ENCODE data around the gene KCNMB1.

KCNMB1 gene

DNA sequence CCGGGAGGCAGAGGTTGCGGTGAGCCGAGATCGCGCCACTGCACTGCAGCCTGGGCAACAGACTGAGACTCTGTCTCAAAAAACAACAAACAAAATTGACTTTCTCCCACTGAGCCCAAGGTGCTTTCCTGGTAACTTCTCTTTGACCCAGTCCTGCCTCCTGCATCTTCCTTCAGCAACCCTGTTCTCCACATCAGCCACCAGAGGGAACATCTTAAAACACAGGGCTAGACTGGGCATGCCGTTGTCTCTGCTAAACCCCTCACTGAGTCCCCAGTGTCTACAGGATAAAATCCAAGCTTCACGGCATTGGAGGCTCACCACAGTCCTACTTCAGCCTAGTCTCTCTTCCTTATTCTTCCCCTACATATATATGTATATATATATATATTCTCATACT lies 39.8 kb upstream of the KCNMB1 start:
- Histone ChIP-seq H3K36me3 (ENCODE audit: control insufficient read depth in 5 of 5, insufficient read depth in 5 of 5, low read length in 5 of 5) (no peaks in the 10 kb centered on the region), H3K27me3 (ENCODE audit: control insufficient read depth in 5 of 5, insufficient read depth in 4 of 5, low read length in 5 of 5) (peaks cover 0 to 11% (median 5%) of the 10 kb centered on the region in 5 donors), H3K4me3 (ENCODE audit: low read depth in 1 of 5, low read length in 5 of 5) (no peak overlapping the region), H3K27ac (ENCODE audit: low read depth, low read length) (no peak overlapping the region), H3K4me1 (ENCODE audit: control insufficient read depth in 5 of 5, insufficient read depth in 5 of 5, low read length in 5 of 5) (peaks cover 0 to 29% (median 8%) of the 10 kb centered on the region in 5 donors), H3K9ac (ENCODE audit: low read length in 5 of 5) (no peak overlapping the region), H3K9me3 (ENCODE audit: control insufficient read depth in 5 of 5, low read length in 5 of 5) (peaks cover 0 to 6% (median 0%) of the 10 kb centered on the region in 5 donors)

- Histone ChIP-seq H3K4me3 (ENCODE audit: low read depth in 1 of 5, low read length in 5 of 5) (no peak overlapping the region), H3K36me3 (ENCODE audit: control insufficient read depth in 5 of 5, insufficient read depth in 5 of 5, low read length in 5 of 5) (no peaks in the 10 kb centered on the region), H3K9ac (ENCODE audit: low read length in 5 of 5) (no peak overlapping the region), H3K9me3 (ENCODE audit: control insufficient read depth in 5 of 5, low read length in 5 of 5) (peaks cover 0 to 4% (median 0%) of the 10 kb centered on the region in 5 donors), H3K27ac (ENCODE audit: low read depth, low read length) (no peak overlapping the region), H3K4me1 (ENCODE audit: control insufficient read depth in 5 of 5, insufficient read depth in 5 of 5, low read length in 5 of 5) (peaks cover 0 to 29% (median 8%) of the 10 kb centered on the region in 5 donors), H3K27me3 (ENCODE audit: control insufficient read depth in 5 of 5, insufficient read depth in 4 of 5, low read length in 5 of 5) (peaks cover 0 to 13% (median 5%) of the 10 kb centered on the region in 5 donors)
Measured at GRCh38 chr5:170427672-170428236, 38.6 kb upstream of the KCNMB1 start.

- H3K9ac ChIP-seq (ENCODE audit: low read length in 5 of 5) = no peak overlapping the region
- H3K4me3 ChIP-seq (ENCODE audit: low read depth in 1 of 5, low read length in 5 of 5) = no peak overlapping the region
- peaks cover 0 to 36% (median 12%) of the 10 kb centered on the region in 5 donors for H3K4me1 ChIP-seq (ENCODE audit: control insufficient read depth in 5 of 5, insufficient read depth in 5 of 5, low read length in 5 of 5)
- H3K9me3 ChIP-seq (ENCODE audit: control insufficient read depth in 5 of 5, low read length in 5 of 5) = no peaks in the 10 kb centered on the region
- H3K36me3 ChIP-seq (ENCODE audit: control insufficient read depth in 5 of 5, insufficient read depth in 5 of 5, low read length in 5 of 5) = no peaks in the 10 kb centered on the region
- H3K27ac ChIP-seq (ENCODE audit: low read depth, low read length) = no peak overlapping the region
- H3K27me3 ChIP-seq (ENCODE audit: control insufficient read depth in 5 of 5, insufficient read depth in 4 of 5, low read length in 5 of 5) = peaks cover 0 to 15% (median 9%) of the 10 kb centered on the region in 5 donors
Measured at GRCh38 chr5:170426786-170427185, 37.6 kb upstream of the KCNMB1 start.

- Histone ChIP-seq H3K27ac (ENCODE audit: low read depth, low read length) (no peak overlapping the region), H3K9me3 (ENCODE audit: control insufficient read depth in 5 of 5, low read length in 5 of 5) (no peaks in the 10 kb centered on the region), H3K9ac (ENCODE audit: low read length in 5 of 5) (no peak overlapping the region), H3K27me3 (ENCODE audit: control insufficient read depth in 5 of 5, insufficient read depth in 4 of 5, low read length in 5 of 5) (peaks cover 0 to 15% (median 9%) of the 10 kb centered on the region in 5 donors), H3K4me1 (ENCODE audit: control insufficient read depth in 5 of 5, insufficient read depth in 5 of 5, low read length in 5 of 5) (peaks cover 0 to 39% (median 12%) of the 10 kb centered on the region in 5 donors), H3K4me3 (ENCODE audit: low read depth in 1 of 5, low read length in 5 of 5) (no peak overlapping the region), H3K36me3 (ENCODE audit: control insufficient read depth in 5 of 5, insufficient read depth in 5 of 5, low read length in 5 of 5) (no peaks in the 10 kb centered on the region)
Measured at GRCh38 chr5:170426149-170426767, 37.1 kb upstream of the KCNMB1 start.

DNA sequence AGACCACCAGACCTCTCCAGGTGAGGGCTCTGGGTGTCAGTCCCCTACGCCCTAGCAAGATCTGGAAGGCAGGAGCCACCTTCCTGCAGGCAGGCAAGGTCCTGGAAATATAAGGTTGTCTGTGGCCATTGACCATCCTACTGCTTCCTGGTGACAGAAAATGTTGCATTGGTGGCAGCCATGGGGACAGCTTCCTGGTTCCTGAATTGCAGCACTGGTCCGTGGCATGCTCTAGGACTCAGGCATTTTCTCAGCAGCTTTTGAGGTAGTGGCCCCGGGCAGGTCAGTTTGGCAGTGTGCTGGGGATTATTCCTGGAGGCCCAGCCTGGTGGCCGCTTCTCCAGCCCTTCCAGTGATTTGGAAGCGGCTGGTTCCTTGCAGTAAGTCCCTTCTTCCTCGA lies 36.6 kb upstream of the KCNMB1 start:
- H3K4me3 ChIP-seq (ENCODE audit: low read depth in 1 of 5, low read length in 5 of 5) = no peak overlapping the region

DNA sequence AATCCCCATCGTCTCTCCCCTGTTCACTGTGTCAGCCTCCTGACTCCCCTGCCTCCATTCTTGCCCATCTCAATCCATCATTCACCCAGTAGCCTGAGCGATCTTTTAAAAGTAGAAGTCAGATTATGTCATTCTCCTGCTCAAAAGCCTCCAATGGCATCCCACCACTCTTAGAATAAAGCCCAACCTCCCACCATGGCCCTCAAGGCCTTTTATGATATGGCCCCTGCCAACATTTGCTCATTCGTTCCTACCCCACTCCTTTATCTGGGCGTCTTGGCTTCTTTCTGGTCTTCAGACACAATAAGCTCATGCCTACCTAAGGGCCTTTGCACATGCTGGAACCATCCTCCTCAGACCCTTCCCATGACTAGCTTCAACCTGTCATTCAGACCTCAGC lies 35.5 kb upstream of the KCNMB1 start:
- peaks cover 0 to 44% (median 12%) of the 10 kb centered on the region in 5 donors for H3K4me1 ChIP-seq (ENCODE audit: control insufficient read depth in 5 of 5, insufficient read depth in 5 of 5, low read length in 5 of 5)
- no peaks in the 10 kb centered on the region for H3K9me3 ChIP-seq (ENCODE audit: control insufficient read depth in 5 of 5, low read length in 5 of 5)

More for the DNA sequence above, 36.6 kb upstream of the KCNMB1 start:
- Histone ChIP-seq H3K9me3 (ENCODE audit: control insufficient read depth in 5 of 5, low read length in 5 of 5) (no peaks in the 10 kb centered on the region), H3K4me1 (ENCODE audit: control insufficient read depth in 5 of 5, insufficient read depth in 5 of 5, low read length in 5 of 5) (peaks cover 0 to 44% (median 12%) of the 10 kb centered on the region in 5 donors), H3K9ac (ENCODE audit: low read length in 5 of 5) (no peak overlapping the region), H3K27ac (ENCODE audit: low read depth, low read length) (no peak overlapping the region), H3K36me3 (ENCODE audit: control insufficient read depth in 5 of 5, insufficient read depth in 5 of 5, low read length in 5 of 5) (no peaks in the 10 kb centered on the region), H3K27me3 (ENCODE audit: control insufficient read depth in 5 of 5, insufficient read depth in 4 of 5, low read length in 5 of 5) (peaks cover 0 to 15% (median 8%) of the 10 kb centered on the region in 5 donors)

DNA sequence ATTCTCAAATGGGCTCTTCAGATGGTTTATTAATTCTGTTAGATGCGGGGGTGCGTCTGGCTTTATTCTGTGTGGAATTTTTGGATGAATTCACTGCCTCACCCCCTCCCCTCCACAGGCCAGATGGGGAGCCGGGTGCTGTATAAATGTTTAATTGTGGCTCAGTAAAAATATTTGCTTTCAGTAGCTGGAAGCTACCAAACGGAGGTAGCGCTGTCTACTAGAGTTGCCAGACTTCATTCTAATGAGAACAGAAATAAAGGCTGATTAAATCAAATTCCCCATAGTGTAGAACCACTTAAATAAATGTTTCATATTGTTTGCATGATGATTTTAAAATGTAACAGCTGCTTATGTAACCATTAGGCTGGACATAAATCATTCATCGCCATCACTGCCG lies 34.5 kb upstream of the KCNMB1 start:
- H3K27ac ChIP-seq (ENCODE audit: low read depth, low read length) = no peak overlapping the region
- H3K27me3 ChIP-seq (ENCODE audit: control insufficient read depth in 5 of 5, insufficient read depth in 4 of 5, low read length in 5 of 5) = peaks cover 0 to 15% (median 4%) of the 10 kb centered on the region in 5 donors
- H3K36me3 ChIP-seq (ENCODE audit: control insufficient read depth in 5 of 5, insufficient read depth in 5 of 5, low read length in 5 of 5) = no peaks in the 10 kb centered on the region
- no peak overlapping the region for H3K9ac ChIP-seq (ENCODE audit: low read length in 5 of 5)
- peaks cover 0 to 44% (median 12%) of the 10 kb centered on the region in 5 donors for H3K4me1 ChIP-seq (ENCODE audit: control insufficient read depth in 5 of 5, insufficient read depth in 5 of 5, low read length in 5 of 5)
- H3K4me3 ChIP-seq (ENCODE audit: low read depth in 1 of 5, low read length in 5 of 5) = no peak overlapping the region
- H3K9me3 ChIP-seq (ENCODE audit: control insufficient read depth in 5 of 5, low read length in 5 of 5) = no peaks in the 10 kb centered on the region

More for the DNA sequence above, 35.5 kb upstream of the KCNMB1 start:
- Histone ChIP-seq H3K36me3 (ENCODE audit: control insufficient read depth in 5 of 5, insufficient read depth in 5 of 5, low read length in 5 of 5) (no peaks in the 10 kb centered on the region), H3K4me3 (ENCODE audit: low read depth in 1 of 5, low read length in 5 of 5) (no peak overlapping the region), H3K9ac (ENCODE audit: low read length in 5 of 5) (no peak overlapping the region), H3K27ac (ENCODE audit: low read depth, low read length) (no peak overlapping the region), H3K27me3 (ENCODE audit: control insufficient read depth in 5 of 5, insufficient read depth in 4 of 5, low read length in 5 of 5) (peaks cover 0 to 15% (median 4%) of the 10 kb centered on the region in 5 donors)

DNA sequence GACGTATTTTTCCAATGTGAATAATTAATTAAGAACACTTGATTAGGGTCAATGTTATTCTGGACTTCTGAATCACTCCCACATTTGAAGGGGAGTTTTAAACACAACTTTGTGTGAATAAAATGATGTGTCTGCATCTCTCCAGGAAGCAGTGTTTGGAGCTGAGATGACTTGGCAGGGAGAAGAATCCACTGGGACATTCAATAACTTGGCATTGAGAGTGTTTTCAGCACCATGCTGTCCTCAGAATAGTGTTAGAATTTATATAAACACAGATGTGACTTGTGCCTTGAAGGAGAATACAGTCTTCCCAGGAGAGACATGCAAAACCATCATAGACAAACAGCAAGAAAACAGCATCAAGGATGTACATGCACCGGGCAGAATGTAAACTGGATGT lies 32.7 kb upstream of the KCNMB1 start:
- no peaks in the 10 kb centered on the region for H3K9me3 ChIP-seq (ENCODE audit: control insufficient read depth in 5 of 5, low read length in 5 of 5)
- no peaks in the 10 kb centered on the region for H3K36me3 ChIP-seq (ENCODE audit: control insufficient read depth in 5 of 5, insufficient read depth in 5 of 5, low read length in 5 of 5)
- no peak overlapping the region for H3K27ac ChIP-seq (ENCODE audit: low read depth, low read length)
- H3K4me1 ChIP-seq (ENCODE audit: control insufficient read depth in 5 of 5, insufficient read depth in 5 of 5, low read length in 5 of 5) = peaks cover 0 to 31% (median 8%) of the 10 kb centered on the region in 5 donors
- peaks cover 0 to 8% (median 4%) of the 10 kb centered on the region in 5 donors for H3K27me3 ChIP-seq (ENCODE audit: control insufficient read depth in 5 of 5, insufficient read depth in 4 of 5, low read length in 5 of 5)
- H3K4me3 ChIP-seq (ENCODE audit: low read depth in 1 of 5, low read length in 5 of 5) = no peak overlapping the region
- H3K9ac ChIP-seq (ENCODE audit: low read length in 5 of 5) = no peak overlapping the region

DNA sequence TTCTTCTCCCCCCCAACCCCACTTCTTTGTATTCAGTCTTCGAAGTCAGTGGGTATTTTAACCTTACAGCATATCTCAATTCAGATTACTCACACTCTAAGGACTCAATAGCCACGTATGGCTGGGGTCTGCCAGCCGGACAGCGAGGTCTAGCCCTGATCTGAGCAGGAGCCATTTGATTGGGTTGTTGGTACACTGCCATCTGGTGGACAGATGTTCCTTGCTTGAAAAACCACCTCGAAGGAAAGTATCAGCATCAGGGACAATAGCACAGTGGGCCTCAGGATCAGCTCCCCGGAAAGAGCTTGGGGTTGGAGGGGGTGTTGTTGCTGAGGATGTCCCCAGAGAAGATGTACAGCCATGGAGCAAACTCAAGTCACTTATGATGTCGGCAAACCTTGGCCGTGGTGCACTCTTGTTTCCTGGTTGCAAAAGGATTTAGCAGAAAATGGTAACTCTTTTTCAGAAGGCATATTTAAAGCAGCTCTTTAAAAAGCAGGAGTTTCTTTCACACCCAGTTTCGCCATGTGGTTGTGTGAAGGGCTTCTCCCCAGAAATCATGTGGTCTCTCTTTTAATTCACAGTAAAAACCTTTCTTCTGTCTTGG lies 31.7 kb upstream of the KCNMB1 start:
- Histone ChIP-seq H3K27ac (ENCODE audit: low read depth, low read length) (no peak overlapping the region), H3K4me3 (ENCODE audit: low read depth in 1 of 5, low read length in 5 of 5) (no peak overlapping the region), H3K4me1 (ENCODE audit: control insufficient read depth in 5 of 5, insufficient read depth in 5 of 5, low read length in 5 of 5) (peaks cover 0 to 23% (median 3%) of the 10 kb centered on the region in 5 donors), H3K9me3 (ENCODE audit: control insufficient read depth in 5 of 5, low read length in 5 of 5) (no peaks in the 10 kb centered on the region), H3K36me3 (ENCODE audit: control insufficient read depth in 5 of 5, insufficient read depth in 5 of 5, low read length in 5 of 5) (no peaks in the 10 kb centered on the region), H3K9ac (ENCODE audit: low read length in 5 of 5) (no peak overlapping the region), H3K27me3 (ENCODE audit: control insufficient read depth in 5 of 5, insufficient read depth in 4 of 5, low read length in 5 of 5) (peaks cover 0 to 8% (median 4%) of the 10 kb centered on the region in 5 donors)

GRCh38 chr5:170419643-170420042 lies 30.5 kb upstream of the KCNMB1 start:
- H3K9me3 ChIP-seq (ENCODE audit: control insufficient read depth in 5 of 5, low read length in 5 of 5) = no peaks in the 10 kb centered on the region
- no peaks in the 10 kb centered on the region for H3K36me3 ChIP-seq (ENCODE audit: control insufficient read depth in 5 of 5, insufficient read depth in 5 of 5, low read length in 5 of 5)
- H3K27ac ChIP-seq (ENCODE audit: low read depth, low read length) = no peak overlapping the region
- no peak overlapping the region for H3K4me3 ChIP-seq (ENCODE audit: low read depth in 1 of 5, low read length in 5 of 5)
- no peak overlapping the region for H3K9ac ChIP-seq (ENCODE audit: low read length in 5 of 5)
- peaks cover 0 to 15% (median 3%) of the 10 kb centered on the region in 5 donors for H3K4me1 ChIP-seq (ENCODE audit: control insufficient read depth in 5 of 5, insufficient read depth in 5 of 5, low read length in 5 of 5)
- H3K27me3 ChIP-seq (ENCODE audit: control insufficient read depth in 5 of 5, insufficient read depth in 4 of 5, low read length in 5 of 5) = peaks cover 0 to 5% (median 0%) of the 10 kb centered on the region in 5 donors

Measured in subcutaneous abdominal adipose tissue (tissue), 5 donors.